Measurements from ENCODE around the gene STIP1. TPM values are rescaled to one million over a fixed set of nuclear protein-coding genes. Genes with fewer than 3 reads are reported as not detected.
A peak's percentile ranks its signal among the peaks of the same experiment; 100 is the strongest.
"Not testable (repeated sequence)": the region's sequence is repeated elsewhere in the genome, so short reads cannot be mapped to it uniquely, and the experiment has no call there.

Gene STIP1
- total and polyA plus RNA-seq, 2 donors (not counting 1 experiment from before 2014, with no cell fraction given), result 98.8 to 147 TPM

DNA sequence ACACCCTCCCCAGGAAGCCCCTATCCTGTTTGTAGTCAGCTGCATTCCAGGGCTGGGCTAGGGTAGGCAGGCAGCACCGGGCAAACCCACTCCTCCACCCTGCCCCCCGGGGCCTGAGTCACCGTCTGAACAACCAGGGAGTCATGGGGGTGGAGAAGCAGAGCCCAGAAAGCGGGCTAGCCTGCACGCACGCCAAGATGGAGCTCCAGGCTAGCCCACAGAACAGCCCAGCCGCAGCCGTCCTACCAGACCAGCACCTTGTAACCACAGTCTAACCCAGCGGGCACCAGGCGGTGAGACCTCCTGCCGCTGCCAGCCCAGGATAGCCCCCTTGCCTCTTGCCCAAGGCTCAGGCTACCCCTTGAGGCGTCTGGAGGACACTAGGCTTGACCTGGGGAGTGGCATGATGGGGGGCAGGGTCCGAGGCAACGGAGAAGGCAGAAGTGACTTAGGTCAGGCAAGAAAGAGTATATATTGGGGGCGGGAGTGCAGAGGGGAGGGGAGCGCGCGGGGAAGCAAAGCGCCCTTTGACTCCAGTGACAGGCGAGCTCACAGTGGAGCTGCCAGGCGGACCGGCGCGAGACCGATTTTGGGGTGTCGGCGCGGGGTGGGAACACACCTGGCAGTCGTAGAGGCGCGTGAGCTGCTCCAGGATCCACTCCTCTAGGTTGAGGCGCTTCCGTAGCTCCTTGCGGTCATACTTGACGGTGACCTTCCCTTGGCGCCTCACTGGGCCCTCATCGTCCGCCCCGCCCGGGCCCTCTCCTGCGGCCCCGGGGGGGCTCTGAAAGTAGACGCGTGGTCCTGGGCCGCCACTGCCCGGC, 60.0 kb downstream of the STIP1 start:
- no peaks in the 10 kb centered on the region for H3K27me3 ChIP-seq (ENCODE audit: control insufficient read depth, insufficient read depth, low read length)
- peaks cover 20% of the 10 kb centered on the region for H3K4me1 ChIP-seq (ENCODE audit: control insufficient read depth, extremely low read depth, insufficient read depth, low read length)
- TF ChIP-seq EZH2 (IDR thresholded peaks at IDR 0.05; ENCODE audit: low read length, missing control alignments) (no peak), CTCF (conservative IDR thresholded peaks at IDR 0.05 in 1 of 2, IDR thresholded peaks at IDR 0.05 in 1 of 2; ENCODE audit: low read depth in 1 of 2, low read length in 2 of 2) (no peak)
- H2AFZ ChIP-seq (ENCODE audit: low read length), result no peak overlapping the region
- H3K9ac ChIP-seq (ENCODE audit: insufficient read depth, low read length), result peak overlapping the region; percentile 79
- H3K36me3 ChIP-seq (ENCODE audit: control insufficient read depth, insufficient read depth, low read length), result peaks cover 4% of the 10 kb centered on the region
- H3K79me2 ChIP-seq (ENCODE audit: control insufficient read depth, insufficient read depth, low read length), result peaks cover 38% of the 10 kb centered on the region
- no peaks in the 10 kb centered on the region for H3K9me3 ChIP-seq (ENCODE audit: control insufficient read depth, insufficient read depth, low read depth, low read length)
- peak overlapping the region; percentile 85 for H3K27ac ChIP-seq (ENCODE audit: insufficient read depth, low read length)
- peak overlapping the region; percentile 92 for H3K4me2 ChIP-seq (ENCODE audit: extremely low read depth, insufficient read depth, low read length)
- H3K4me3 ChIP-seq (replicated peaks in 1 of 4; ENCODE audit: control extremely low read depth in 1 of 4, insufficient read depth in 1 of 4, low read depth in 3 of 4, low read length in 4 of 4), result peak overlapping the region; percentile 86 to 97 (median 94)
- peak; percentile 83 to 95 for DNase-seq (ENCODE audit: low read depth in 2 of 2)
- H4K20me1 ChIP-seq (ENCODE audit: control insufficient read depth, extremely low read depth, insufficient read depth, low read length), result no peaks in the 10 kb centered on the region

- not testable (repeated sequence) for H2AFZ ChIP-seq (ENCODE audit: low read length); H3K9me3 ChIP-seq (ENCODE audit: control insufficient read depth, insufficient read depth, low read depth, low read length); H3K4me2 ChIP-seq (ENCODE audit: extremely low read depth, insufficient read depth, low read length); H4K20me1 ChIP-seq (ENCODE audit: control insufficient read depth, extremely low read depth, insufficient read depth, low read length); H3K36me3 ChIP-seq (ENCODE audit: control insufficient read depth, insufficient read depth, low read length); DNase-seq (ENCODE audit: low read depth in 2 of 2); H3K27ac ChIP-seq (ENCODE audit: insufficient read depth, low read length); H3K27me3 ChIP-seq (ENCODE audit: control insufficient read depth, insufficient read depth, low read length)
- H3K9ac ChIP-seq (ENCODE audit: insufficient read depth, low read length), result peak overlapping the region; percentile 79
- peaks cover 39% of the 10 kb centered on the region for H3K79me2 ChIP-seq (ENCODE audit: control insufficient read depth, insufficient read depth, low read length)
- H3K4me3 ChIP-seq (replicated peaks in 1 of 4; ENCODE audit: control extremely low read depth in 1 of 4, insufficient read depth in 1 of 4, low read depth in 3 of 4, low read length in 4 of 4), result peak overlapping the region in 2 of 4 experiments; percentile 92 to 97
- H3K4me1 ChIP-seq (ENCODE audit: control insufficient read depth, extremely low read depth, insufficient read depth, low read length), result peaks cover 20% of the 10 kb centered on the region
These were observed 60.6 kb downstream of the STIP1 start for GRCh38 chr11:64246621-64246870.

DNA sequence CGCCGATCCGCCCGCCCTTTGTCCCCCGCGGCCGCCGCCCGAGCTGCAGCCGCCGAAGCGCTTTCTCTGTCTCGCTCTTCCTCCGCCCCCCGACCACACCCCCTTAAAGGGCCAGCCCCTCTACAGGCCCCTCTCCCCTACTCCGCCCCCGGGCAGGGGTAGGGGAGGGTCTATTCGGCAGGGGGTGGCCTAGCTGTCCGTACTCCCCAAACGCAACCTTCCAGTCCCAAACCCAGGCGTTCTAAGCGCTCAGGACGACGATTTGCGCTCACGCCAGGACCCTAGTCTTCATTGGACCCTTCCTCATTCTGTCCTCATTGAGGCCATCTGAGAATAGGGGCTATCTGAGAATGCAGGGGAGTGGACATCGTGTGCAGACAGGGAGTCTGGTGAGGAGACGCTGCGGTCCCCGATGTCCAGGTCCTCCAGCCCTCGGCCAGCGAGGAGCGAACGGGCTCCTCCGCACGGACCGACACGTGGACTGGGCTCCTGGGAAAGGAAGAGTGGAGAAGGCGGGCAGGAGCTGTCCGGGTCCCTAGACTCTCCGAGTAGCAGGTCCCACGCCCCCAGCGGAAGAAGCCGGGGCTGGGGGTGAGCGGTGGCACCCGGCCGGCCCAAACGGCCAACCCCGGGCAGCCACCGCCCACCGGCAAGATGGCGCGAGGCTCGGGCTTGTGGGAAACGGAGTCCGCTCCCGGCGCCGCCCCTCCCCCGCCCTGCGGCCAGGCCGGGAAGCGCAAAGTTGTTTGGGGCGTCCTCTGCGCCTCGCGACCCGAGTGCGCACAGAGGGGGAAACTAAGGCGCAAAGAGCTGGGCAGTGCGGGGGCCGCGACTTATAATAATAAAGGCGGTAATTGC, 61.1 kb downstream of the STIP1 start, which contains the start of gene PPP1R14B:
Gene PPP1R14B, minus strand, starts transcription at position 73 of the 858 bp plus-strand sequence. CDS start 270 bp downstream, outside the sequence.
- Histone ChIP-seq H3K9ac (ENCODE audit: insufficient read depth, low read length) (peak within 1 kb of the TSS; percentile 79), H3K4me1 (ENCODE audit: control insufficient read depth, extremely low read depth, insufficient read depth, low read length) (peaks cover 20% of the 10 kb centered on the region), H2AFZ (ENCODE audit: low read length) (peak within 1 kb of the TSS; percentile 85), H3K27me3 (ENCODE audit: control insufficient read depth, insufficient read depth, low read length) (no peaks in the 10 kb centered on the region), H3K4me2 (ENCODE audit: extremely low read depth, insufficient read depth, low read length) (peak within 1 kb of the TSS; percentile 99), H3K9me3 (ENCODE audit: control insufficient read depth, insufficient read depth, low read depth, low read length) (no peaks in the 10 kb centered on the region), H3K27ac (ENCODE audit: insufficient read depth, low read length) (peak within 1 kb of the TSS; percentile 88), H3K79me2 (ENCODE audit: control insufficient read depth, insufficient read depth, low read length) (peaks cover 43% of the 10 kb centered on the region), H3K36me3 (ENCODE audit: control insufficient read depth, insufficient read depth, low read length) (peaks cover 4% of the 10 kb centered on the region), H3K4me3 (replicated peaks in 1 of 4; ENCODE audit: control extremely low read depth in 1 of 4, insufficient read depth in 1 of 4, low read depth in 3 of 4, low read length in 4 of 4) (peak within 1 kb of the TSS; percentile 86 to 97 (median 94)), H4K20me1 (ENCODE audit: control insufficient read depth, extremely low read depth, insufficient read depth, low read length) (no peaks in the 10 kb centered on the region)
- TF ChIP-seq CTCF (conservative IDR thresholded peaks at IDR 0.05 in 1 of 2, IDR thresholded peaks at IDR 0.05 in 1 of 2; ENCODE audit: low read depth in 1 of 2, low read length in 2 of 2) (no peak), EZH2 (IDR thresholded peaks at IDR 0.05; ENCODE audit: low read length, missing control alignments) (no peak)
- DNase-seq (ENCODE audit: low read depth in 2 of 2), result peak; percentile 77 to 85
